ENCODE data around the gene AGAP1. TPM values are rescaled to one million over a fixed set of nuclear protein-coding genes. Genes with fewer than 3 reads are reported as not detected.

The AGAP1 gene
- total RNA-seq, 2 donors from 2014 or later: 22.5 to 23.9 TPM

DNA sequence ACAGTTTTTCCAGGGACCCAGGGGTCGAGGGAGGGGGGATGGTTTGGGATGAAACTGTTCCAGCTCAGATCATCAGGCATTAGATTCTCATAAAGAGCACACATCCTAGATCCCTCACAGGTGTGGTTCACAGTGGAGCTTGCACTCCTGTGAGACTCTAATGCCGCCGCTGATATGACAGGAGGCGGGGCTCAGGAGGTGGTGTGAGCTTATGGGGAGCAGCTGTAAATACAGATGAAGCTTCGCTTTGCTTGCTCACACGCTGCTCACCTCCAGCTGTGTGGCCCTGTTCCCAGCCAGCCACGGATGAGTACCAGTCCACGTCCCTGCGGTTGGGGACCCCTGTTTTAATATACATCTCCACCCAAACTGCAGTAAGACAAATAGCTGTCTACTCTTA lies 204.2 kb downstream of the AGAP1 start:
- intact Hi-C loops (cut with DNase I): no loop called here
- no peak for DNase-seq
- no peak for ATAC-seq

DNA sequence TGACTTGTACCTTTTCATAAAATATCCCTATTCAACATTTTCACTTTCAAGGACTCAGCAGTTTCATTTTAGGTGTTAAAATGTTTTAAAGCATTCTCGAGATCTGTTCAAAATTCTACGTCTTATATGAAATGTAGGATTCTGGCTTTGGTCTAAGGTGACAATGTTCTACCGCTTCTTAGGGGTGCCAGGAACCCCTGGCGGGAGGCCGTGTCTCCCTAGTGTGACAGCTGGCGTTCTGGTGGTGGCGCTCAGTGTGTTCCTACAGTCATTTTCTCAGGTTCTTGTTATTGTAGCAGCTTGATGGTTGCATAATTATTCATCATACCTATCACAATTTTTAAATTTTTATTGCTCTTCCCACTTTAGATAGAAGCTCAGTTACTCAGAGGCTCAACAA lies 204.6 kb downstream of the AGAP1 start:
- no peak for ATAC-seq
- no peak for DNase-seq
- intact Hi-C loops (cut with DNase I): no loop called here

- DNase-seq (no peak), ATAC-seq (no peak)
- intact Hi-C loops (cut with DNase I): no loop called here
These were observed 205.7 kb downstream of the AGAP1 start for GRCh38 chr2:235699576-235699975.

- intact Hi-C loops (cut with DNase I): no loop called here
- DNase-seq (no peak), ATAC-seq (no peak)
These were observed 207.6 kb downstream of the AGAP1 start for GRCh38 chr2:235701206-235701981.

GRCh38 chr2:235702186-235702585 lies 208.3 kb downstream of the AGAP1 start:
- ATAC-seq (no peak), DNase-seq (no peak)
- intact Hi-C loops (cut with DNase I): no loop called here

DNA sequence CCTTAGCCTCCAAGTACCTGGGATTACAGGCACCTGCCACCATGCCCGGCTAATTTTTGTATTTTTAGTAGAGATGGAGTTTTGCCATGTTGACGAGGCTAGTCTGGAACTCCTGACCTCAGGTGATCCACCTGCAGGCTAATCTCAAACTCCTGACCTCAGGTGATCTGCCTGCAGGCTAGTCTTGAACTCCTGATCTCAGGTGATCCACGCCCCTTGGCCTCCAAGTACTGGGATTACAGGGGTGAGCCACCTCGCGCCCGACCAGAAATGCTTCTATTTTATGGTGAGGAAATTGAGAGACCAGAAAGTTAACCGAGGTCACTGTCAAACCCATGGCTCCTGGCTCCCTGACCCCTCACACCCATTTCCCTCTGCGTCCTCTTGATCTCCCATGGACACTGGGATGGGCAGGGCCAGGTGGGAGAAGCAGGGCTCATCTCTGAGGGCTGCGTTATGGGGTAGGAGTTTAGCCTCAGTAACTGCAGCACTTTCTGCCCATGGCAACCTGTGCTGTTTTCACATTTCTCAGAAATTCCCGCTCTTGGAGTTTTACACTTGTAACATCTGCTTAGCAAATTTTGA lies 210.0 kb downstream of the AGAP1 start:
- intact Hi-C loops (cut with DNase I): no loop called here
- ATAC-seq (no peak), DNase-seq (no peak)

DNA sequence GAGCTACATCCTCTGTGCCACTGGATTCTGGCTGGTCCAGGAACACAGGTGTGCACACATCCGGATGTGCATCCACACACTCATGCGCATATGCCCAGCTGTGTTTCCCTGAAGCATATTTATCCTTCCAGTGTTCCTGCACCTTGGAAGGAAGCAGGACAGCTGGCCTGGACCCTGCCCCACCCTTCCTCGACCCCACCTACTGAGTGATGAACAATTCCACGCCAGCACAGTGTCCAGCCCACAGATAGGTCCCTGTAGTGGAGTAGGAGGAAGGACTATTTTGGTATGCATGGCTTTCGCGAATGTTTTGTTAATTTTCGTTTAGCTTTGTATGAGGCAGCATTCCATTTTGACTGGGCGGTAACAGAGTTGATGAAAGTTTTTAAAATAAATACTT lies 211.5 kb downstream of the AGAP1 start:
- intact Hi-C loops (cut with DNase I): no loop called here
- ATAC-seq (no peak), DNase-seq (no peak)

- no peak for DNase-seq
- ATAC-seq: no peak
- intact Hi-C loops (cut with DNase I): no loop called here
These were observed 212.7 kb downstream of the AGAP1 start for GRCh38 chr2:235706506-235706905.

- no peak for ATAC-seq
- intact Hi-C loops (cut with DNase I): no loop called here
- no peak for DNase-seq
These were observed 213.7 kb downstream of the AGAP1 start for GRCh38 chr2:235707411-235708096.

DNA sequence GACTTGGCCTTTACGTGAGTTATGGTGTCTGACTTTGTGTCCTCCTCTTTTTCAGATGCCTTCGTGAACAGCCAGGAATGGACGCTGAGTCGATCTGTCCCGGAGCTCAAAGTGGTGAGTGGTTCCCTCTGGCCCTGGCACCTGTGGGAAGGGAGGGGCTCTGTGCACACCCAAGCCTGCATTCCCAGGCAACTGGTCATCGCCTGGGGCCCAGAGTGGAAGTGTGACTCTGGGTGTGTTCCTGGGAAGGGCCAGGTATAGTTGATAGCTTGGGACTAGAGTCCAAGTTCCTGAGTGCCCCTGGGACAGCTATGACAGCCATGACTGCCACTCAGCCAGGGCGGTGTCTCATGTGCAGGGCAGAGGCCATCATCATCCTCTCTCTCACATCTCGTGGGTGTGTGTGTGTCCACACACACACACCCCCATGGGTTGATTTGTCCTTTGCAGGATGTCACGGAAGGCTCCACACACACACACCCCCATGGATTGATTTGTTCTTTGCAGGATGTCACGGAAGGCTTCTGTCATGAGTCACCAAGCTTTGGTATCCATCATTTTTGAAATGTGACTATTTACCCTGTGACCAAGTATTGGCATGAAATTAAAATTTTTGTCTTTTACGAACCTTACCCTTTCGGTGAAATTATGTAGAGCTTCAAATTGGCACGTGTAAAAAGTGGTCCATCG lies 215.4 kb downstream of the AGAP1 start:
- ATAC-seq: peak in 1 of 2 donors; percentile 40
- intact Hi-C loops (cut with DNase I): no loop called here
- no peak for DNase-seq

DNA sequence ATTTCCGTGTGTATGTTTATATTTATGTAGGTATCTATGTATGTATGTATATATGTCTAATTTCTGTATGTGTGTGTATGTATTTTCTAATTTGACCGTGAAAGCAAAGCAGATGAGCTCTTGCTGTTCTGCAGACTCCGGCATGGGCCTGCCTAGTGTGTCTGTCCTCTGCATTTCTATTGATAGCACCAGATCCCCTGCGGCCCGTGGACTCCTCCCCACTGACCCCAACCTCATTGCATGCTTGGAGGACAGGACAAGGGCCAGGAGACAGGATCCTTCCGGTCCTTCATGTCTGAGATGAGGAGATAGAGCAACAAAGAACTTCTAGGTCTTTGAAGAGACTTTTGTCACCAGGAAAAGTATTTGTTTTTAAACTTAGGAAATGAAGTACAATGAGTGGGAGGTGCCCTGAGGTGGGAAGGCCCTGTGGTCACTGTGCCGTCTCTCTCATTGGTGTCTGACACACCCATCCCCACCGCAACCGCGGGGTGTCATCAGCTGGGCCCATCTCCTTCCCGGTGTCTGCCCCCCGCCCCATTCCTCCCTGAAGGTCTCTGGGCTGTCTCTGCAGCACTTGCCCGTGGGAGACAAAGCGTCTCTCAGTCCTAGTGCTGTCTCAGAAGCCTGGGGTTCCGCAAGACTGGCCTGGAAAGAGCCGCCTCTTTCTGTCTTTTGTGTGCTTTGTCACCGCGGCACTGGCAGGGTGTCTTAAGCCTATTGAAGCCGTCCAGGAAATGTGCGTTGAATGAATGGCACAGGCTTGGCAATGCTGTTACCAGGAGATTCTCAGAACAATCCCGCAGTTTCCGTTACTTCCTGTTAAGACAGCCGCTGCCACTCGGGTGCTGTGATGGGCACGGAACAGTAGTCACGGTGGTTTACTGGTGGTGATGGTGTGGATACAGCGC lies 216.4 kb downstream of the AGAP1 start:
- no peak for DNase-seq
- intact Hi-C loops (cut with DNase I): no loop called here
- ATAC-seq: no peak

DNA sequence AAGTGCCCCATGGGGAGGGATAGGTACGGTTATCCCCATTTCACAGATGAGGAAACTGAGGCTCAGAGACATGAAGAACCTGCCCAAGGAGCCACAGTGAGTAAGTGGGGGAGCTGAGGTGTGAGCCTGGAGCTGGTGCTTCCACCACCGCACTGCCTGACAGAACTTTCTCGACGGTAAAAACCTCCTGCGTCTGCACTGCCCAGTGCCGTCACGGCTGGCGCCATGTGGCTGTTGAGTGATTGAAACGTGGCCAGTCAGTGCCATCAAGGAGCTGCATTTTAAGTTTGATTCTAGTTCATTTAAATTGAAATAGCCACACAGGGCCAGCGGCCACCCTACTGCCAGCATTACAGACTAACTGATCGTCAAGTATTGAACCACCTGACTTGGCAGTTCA lies 217.1 kb downstream of the AGAP1 start:
- ATAC-seq (no peak), DNase-seq (no peak)
- intact Hi-C loops (cut with DNase I): no loop called here

DNA sequence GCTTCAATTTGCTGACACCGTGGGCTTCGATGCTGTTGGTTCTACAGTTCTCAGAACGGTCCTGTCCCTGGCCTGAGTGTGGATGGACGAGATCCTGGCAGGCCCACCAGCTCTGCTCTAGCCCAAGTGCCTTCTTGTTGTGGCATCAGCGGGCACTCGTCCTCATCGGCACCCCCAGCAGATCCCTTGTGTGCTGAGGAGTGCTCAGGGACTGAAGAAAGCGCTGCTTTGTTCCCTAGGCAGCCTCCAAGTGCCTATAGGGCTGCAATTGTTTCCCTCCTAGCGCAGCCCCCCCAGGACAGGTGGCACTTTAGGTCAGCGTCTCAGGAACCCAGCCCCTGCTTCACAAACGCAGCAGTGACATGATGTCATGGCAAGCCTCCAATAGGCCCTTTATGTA lies 217.7 kb downstream of the AGAP1 start:
- DNase-seq (no peak), ATAC-seq (peak in 1 of 2 donors; percentile 23)
- intact Hi-C loops (cut with DNase I): no loop called here

GRCh38 chr2:235712176-235712575 lies 218.3 kb downstream of the AGAP1 start:
- intact Hi-C loops (cut with DNase I): no loop called here
- DNase-seq (no peak), ATAC-seq (no peak)

DNA sequence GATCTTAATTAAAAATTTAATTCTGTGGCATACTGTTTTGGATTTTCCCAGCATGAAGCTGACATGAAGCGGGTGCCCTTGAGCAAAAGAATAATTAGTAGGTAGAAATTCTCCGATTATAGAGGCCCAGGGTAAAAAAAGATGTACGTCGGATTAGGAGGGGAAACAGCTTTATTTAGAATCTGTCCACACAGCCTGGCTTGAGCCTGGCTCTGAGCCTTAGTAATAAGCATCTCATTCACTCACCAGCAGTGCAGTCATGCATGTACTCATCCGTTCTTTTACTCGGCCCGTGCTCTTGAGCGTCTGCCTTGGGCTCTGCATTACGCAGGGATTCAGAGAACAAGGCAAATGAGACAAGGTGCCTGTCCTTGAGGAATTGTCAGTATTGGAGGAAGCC lies 219.3 kb downstream of the AGAP1 start:
- DNase-seq (no peak), ATAC-seq (no peak)
- intact Hi-C loops (cut with DNase I): no loop called here

- ATAC-seq (no peak), DNase-seq (no peak)
- intact Hi-C loops (cut with DNase I): no loop called here
These were observed 221.8 kb downstream of the AGAP1 start for GRCh38 chr2:235715601-235716000.

GRCh38 chr2:235716875-235717496 lies 223.1 kb downstream of the AGAP1 start:
- DNase-seq (no peak), ATAC-seq (no peak)
- intact Hi-C loops (cut with DNase I): no loop called here

DNA sequence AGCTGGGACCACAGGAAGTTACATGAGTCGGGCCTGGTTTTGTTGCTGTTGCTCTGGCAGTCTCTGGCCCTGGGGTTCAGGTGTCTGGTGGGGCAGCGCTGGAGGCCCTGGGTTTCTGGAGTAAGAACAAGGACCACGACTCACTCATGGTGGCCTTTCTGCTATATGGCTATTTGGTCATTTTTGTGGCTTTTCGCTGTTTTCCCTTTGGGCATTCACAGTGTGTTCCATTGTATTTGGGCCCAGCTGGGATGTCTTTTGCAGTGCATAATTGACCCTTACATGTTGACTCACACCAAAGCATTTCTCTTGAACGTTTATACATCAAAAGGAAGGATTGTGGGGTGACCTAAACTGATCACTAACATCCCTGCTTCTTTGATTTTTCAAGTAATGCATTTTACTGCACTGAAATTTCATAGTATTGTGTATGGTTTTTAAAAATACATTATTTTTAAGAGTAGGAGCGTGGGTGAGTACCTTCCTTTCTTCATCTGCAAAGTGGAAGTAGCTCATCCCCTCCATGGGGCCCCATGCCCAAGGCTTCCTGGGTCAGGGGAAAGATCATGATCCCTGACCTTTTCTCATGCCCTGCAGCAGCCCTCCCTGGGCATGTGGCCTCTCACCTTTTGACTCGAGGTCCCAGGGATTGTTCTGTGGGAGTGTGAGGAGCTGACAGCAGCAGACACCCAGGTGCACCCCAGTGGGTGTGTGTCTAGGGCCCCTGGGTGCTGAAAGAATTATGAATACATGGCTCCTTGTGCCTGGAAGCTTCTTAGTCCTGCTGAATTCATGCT lies 225.5 kb downstream of the AGAP1 start:
- intact Hi-C loops (cut with DNase I): no loop called here
- DNase-seq (no peak), ATAC-seq (no peak)
